Urinary bladder (tissue), 4 donors: ENCODE measurements around the gene LENG1. TPM values are rescaled to one million over a fixed set of nuclear protein-coding genes. Genes with fewer than 3 reads are reported as not detected.
"Not testable (repeated sequence)": the region's sequence is repeated elsewhere in the genome, so short reads cannot be mapped to it uniquely, and the experiment has no call there.

ENCODE experiments used
- DNase-seq: peaks from one replicate; pipeline ENCODE4 v3.0.0-alpha.2; 2015; ENCODE audit errors: extremely low spot score
- H3K27ac ChIP-seq: one replicate; pipeline ENCODE4 v1.5.1; 2013; ENCODE audit warnings: low read depth, mild to moderate bottlenecking, moderate library complexity
- H3K36me3 ChIP-seq: one replicate; pipeline ENCODE4 v1.6.1; 2013; ENCODE audit warnings: mild to moderate bottlenecking, moderate library complexity; ENCODE audit not compliant: insufficient read depth
- H3K4me1 ChIP-seq: one replicate; pipeline ENCODE4 v1.6.1; 2013; ENCODE audit warnings: mild to moderate bottlenecking, moderate library complexity; ENCODE audit not compliant: insufficient read depth
- H3K4me3 ChIP-seq: one replicate; pipeline ENCODE4 v1.5.1; 2013; ENCODE audit warnings: low read depth, low read length
- WGBS: extraction: QIAGEN DNeasy Blood & Tissue Kit; methylation state at CpG from one replicate; pipeline ENCODE4 v1.1.7; 2013; 5-methylcytosine and 5-hydroxymethylcytosine counted together
- polyA plus RNA-seq: library from polyadenylated mRNA; stranded (reverse); fragments of 200-250 nt; gene quantifications from one replicate; pipeline ENCODE4 v1.2.3, GENCODE V29; 2013
- total RNA-seq: library from RNA; depleted of rRNA; stranded (reverse); fragments of >200 nt; gene quantifications from one replicate; pipeline ENCODE4 v1.2.3, GENCODE V29; 2014
- donor health status: healthy with polysubstance abuse.
- donor health status: healthy.

The LENG1 gene
- total and polyA plus RNA-seq, 2 donors, result 3.8 to 14.0 TPM

- Histone ChIP-seq H3K36me3 (no peaks in the 10 kb centered on the region), H3K4me3 (no peak overlapping the region), H3K27ac (no peak overlapping the region), H3K4me1 (no peaks in the 10 kb centered on the region)
- WGBS, result 96% methylated on average over 37 of the region's 37 CpGs
- no peak for DNase-seq
These were observed 21.2 kb upstream of the LENG1 start for GRCh38 chr19:54180691-54181091.

GRCh38 chr19:54179921-54180461, 20.5 kb upstream of the LENG1 start:
- no peaks in the 10 kb centered on the region for H3K4me1 ChIP-seq
- H3K27ac ChIP-seq, result no peak overlapping the region
- no peak for DNase-seq
- no peaks in the 10 kb centered on the region for H3K36me3 ChIP-seq
- 49% methylated on average over 10 of the region's 10 CpGs for WGBS
- H3K4me3 ChIP-seq, result no peak overlapping the region

GRCh38 chr19:54179262-54179852, 19.8 kb upstream of the LENG1 start:
- Histone ChIP-seq H3K4me1 (no peaks in the 10 kb centered on the region), H3K36me3 (no peaks in the 10 kb centered on the region), H3K27ac (no peak overlapping the region), H3K4me3 (no peak overlapping the region)
- 86% methylated on average over 10 of the region's 10 CpGs for WGBS
- DNase-seq, result no peak

GRCh38 chr19:54178581-54179261, 19.2 kb upstream of the LENG1 start:
- H3K27ac ChIP-seq, result no peak overlapping the region
- H3K4me1 ChIP-seq, result no peaks in the 10 kb centered on the region
- WGBS, result 74% methylated on average over 23 of the region's 23 CpGs
- no peaks in the 10 kb centered on the region for H3K36me3 ChIP-seq
- DNase-seq, result no peak
- no peak overlapping the region for H3K4me3 ChIP-seq

GRCh38 chr19:54173951-54174834, 14.7 kb upstream of the LENG1 start:
- Histone ChIP-seq H3K4me3 (no peak overlapping the region), H3K36me3 (no peaks in the 10 kb centered on the region), H3K27ac (no peak overlapping the region), H3K4me1 (no peaks in the 10 kb centered on the region)
- DNase-seq, result no peak
- WGBS, result 70% methylated on average over 25 of the region's 25 CpGs

GRCh38 chr19:54173359-54173699, 13.8 kb upstream of the LENG1 start:
- no peak for DNase-seq
- Histone ChIP-seq H3K4me3 (no peak overlapping the region), H3K27ac (no peak overlapping the region), H3K4me1 (no peaks in the 10 kb centered on the region), H3K36me3 (no peaks in the 10 kb centered on the region)
- WGBS, result 41% methylated on average over 15 of the region's 15 CpGs

GRCh38 chr19:54172471-54173358, 13.2 kb upstream of the LENG1 start, which contains the start of gene TMC4:
Gene TMC4, minus strand, starts transcription at chr19:54173160. Its CDS starts 43 bp downstream, at chr19:54173117.
- peak within 1 kb of the TSS; percentile 11 for H3K4me3 ChIP-seq
- whole genome bisulfite sequencing, result 13% methylated on average over 13 of the region's 13 CpGs
- no peak for DNase-seq
- H3K36me3 ChIP-seq, result no peaks in the 10 kb centered on the region
- H3K4me1 ChIP-seq, result no peaks in the 10 kb centered on the region
- H3K27ac ChIP-seq, result peak within 1 kb of the TSS; percentile 24

- not testable (repeated sequence) for H3K4me1 ChIP-seq, DNase-seq, H3K4me3 ChIP-seq, H3K27ac ChIP-seq, H3K36me3 ChIP-seq
- WGBS, result 65% methylated on average over 19 of the region's 23 CpGs
These were observed 12.4 kb upstream of the LENG1 start for GRCh38 chr19:54171736-54172431.

GRCh38 chr19:54169149-54169740, 9.7 kb upstream of the LENG1 start:
- Histone ChIP-seq H3K27ac (no peak overlapping the region), H3K36me3 (no peaks in the 10 kb centered on the region), H3K4me1 (no peaks in the 10 kb centered on the region), H3K4me3 (no peak overlapping the region)
- WGBS, result 85% methylated on average over 21 of the region's 21 CpGs
- DNase-seq, result no peak

GRCh38 chr19:54168174-54168917, 8.8 kb upstream of the LENG1 start:
- Histone ChIP-seq H3K36me3 (no peaks in the 10 kb centered on the region), H3K27ac (no peak overlapping the region), H3K4me3 (no peak overlapping the region), H3K4me1 (no peaks in the 10 kb centered on the region)
- DNase-seq, result no peak
- WGBS, result 27% methylated on average over 25 of the region's 25 CpGs

- H3K4me1 ChIP-seq, result no peaks in the 10 kb centered on the region
- H3K4me3 ChIP-seq, result no peak overlapping the region
- WGBS, result 90% methylated on average over 25 of the region's 25 CpGs
- DNase-seq, result no peak
- H3K36me3 ChIP-seq, result no peaks in the 10 kb centered on the region
- H3K27ac ChIP-seq, result no peak overlapping the region
These were observed 5.7 kb upstream of the LENG1 start for GRCh38 chr19:54165222-54165621.
